Measurements from ENCODE around the gene KCNIP3.
"Not testable (repeated sequence)": the region's sequence is repeated elsewhere in the genome, so short reads cannot be mapped to it uniquely, and the experiment has no call there.

KCNIP3 gene

GRCh38 chr2:95348609-95349567 lies 51.7 kb downstream of the KCNIP3 start:
- no peak for DNase-seq (ENCODE audit: low read depth)

GRCh38 chr2:95349568-95350322 lies 52.6 kb downstream of the KCNIP3 start:
- DNase-seq (ENCODE audit: low read depth): no peak

GRCh38 chr2:95350368-95350767 lies 53.2 kb downstream of the KCNIP3 start:
- DNase-seq (ENCODE audit: low read depth): no peak

GRCh38 chr2:95350774-95351597 lies 53.8 kb downstream of the KCNIP3 start:
- DNase-seq (ENCODE audit: low read depth): no peak

GRCh38 chr2:95351598-95351915 lies 54.4 kb downstream of the KCNIP3 start:
- DNase-seq (ENCODE audit: low read depth): no peak

GRCh38 chr2:95352310-95353054 lies 55.3 kb downstream of the KCNIP3 start:
- no peak for DNase-seq (ENCODE audit: low read depth)

- DNase-seq (ENCODE audit: low read depth): no peak
Observed at GRCh38 chr2:95353055-95353575, 56.0 kb downstream of the KCNIP3 start.

- DNase-seq (ENCODE audit: low read depth): no peak
Observed at GRCh38 chr2:95353613-95354468, 56.7 kb downstream of the KCNIP3 start.

- DNase-seq (ENCODE audit: low read depth): no peak
Observed at GRCh38 chr2:95354469-95354901, 57.3 kb downstream of the KCNIP3 start.

- no peak for DNase-seq (ENCODE audit: low read depth)
Observed at GRCh38 chr2:95354925-95355324, 57.8 kb downstream of the KCNIP3 start.

- DNase-seq (ENCODE audit: low read depth): not testable (repeated sequence)
Observed at GRCh38 chr2:95355486-95355885, 58.3 kb downstream of the KCNIP3 start.

- no peak for DNase-seq (ENCODE audit: low read depth)
Observed at GRCh38 chr2:95356821-95357700, 59.9 kb downstream of the KCNIP3 start.

GRCh38 chr2:95357717-95358280 lies 60.7 kb downstream of the KCNIP3 start:
- no peak for DNase-seq (ENCODE audit: low read depth)

- DNase-seq (ENCODE audit: low read depth): no peak
Observed at GRCh38 chr2:95359031-95359430, 61.9 kb downstream of the KCNIP3 start.

GRCh38 chr2:95359501-95359930 lies 62.4 kb downstream of the KCNIP3 start:
- DNase-seq (ENCODE audit: low read depth): no peak

- DNase-seq (ENCODE audit: low read depth): no peak
Observed at GRCh38 chr2:95361216-95361980, 64.3 kb downstream of the KCNIP3 start.

GRCh38 chr2:95362486-95362885 lies 65.3 kb downstream of the KCNIP3 start:
- DNase-seq (ENCODE audit: low read depth): no peak

GRCh38 chr2:95366514-95366913 lies 69.4 kb downstream of the KCNIP3 start:
- no peak for DNase-seq (ENCODE audit: low read depth)

Measured in activated T-helper 9 cell treated with anti-CD3 and anti-CD28 coated beads, Interleukin-2, amount 50 U/mL, for 16 hours (primary cell).